Bone marrow (tissue), 2 donors: ENCODE measurements around the gene WEE1.

Source experiments
- DNase-seq, 2 donors: peaks; one replicate each; lab custom pipeline; 2025; lab: John Stamatoyannopoulos, UW

WEE1 gene

GRCh38 chr11:9566561-9567063 is 6.9 kb upstream of the WEE1 start:
- DNase-seq, result no peak

GRCh38 chr11:9567401-9567800 is 6.1 kb upstream of the WEE1 start:
- DNase-seq, result no peak

- DNase-seq, result no peak
Measured at GRCh38 chr11:9568161-9568853, 5.2 kb upstream of the WEE1 start.

- peak in 1 of 2 donors; percentile 48 for DNase-seq
Measured at GRCh38 chr11:9568854-9569587, 4.4 kb upstream of the WEE1 start.

GRCh38 chr11:9569588-9570164 is 3.8 kb upstream of the WEE1 start:
- no peak for DNase-seq

- DNase-seq, result no peak
Measured at GRCh38 chr11:9570313-9571025, 3.0 kb upstream of the WEE1 start.

GRCh38 chr11:9571071-9571762 is 2.3 kb upstream of the WEE1 start:
- no peak for DNase-seq

- no peak for DNase-seq
Measured at GRCh38 chr11:9571763-9572115, 1.7 kb upstream of the WEE1 start.

- peak in 1 of 2 donors; percentile 52 for DNase-seq
Measured at GRCh38 chr11:9573775-9574621, 528 bp downstream of the WEE1 start.

- DNase-seq, result peak in 1 of 2 donors; percentile 44
Measured at GRCh38 chr11:9574622-9575259, 1.3 kb downstream of the WEE1 start.

GRCh38 chr11:9575260-9576240 is 2.1 kb downstream of the WEE1 start:
- DNase-seq, result peak in 1 of 2 donors; percentile 18

GRCh38 chr11:9576701-9577381 is 3.4 kb downstream of the WEE1 start:
- DNase-seq, result no peak

- no peak for DNase-seq
Measured at GRCh38 chr11:9577556-9577955, 4.1 kb downstream of the WEE1 start.

- DNase-seq, result no peak
Measured at GRCh38 chr11:9580894-9581293, 7.4 kb downstream of the WEE1 start.

GRCh38 chr11:9581556-9582161 is 8.2 kb downstream of the WEE1 start:
- DNase-seq, result no peak

GRCh38 chr11:9590717-9591116 is 17.2 kb downstream of the WEE1 start:
- no peak for DNase-seq

- DNase-seq, result no peak
Measured at GRCh38 chr11:9594267-9595046, 21.0 kb downstream of the WEE1 start.
